ENCODE data around the gene COMMD3. TPM values are rescaled to one million over a fixed set of nuclear protein-coding genes. Genes with fewer than 3 reads are reported as not detected.

COMMD3 gene
- total and polyA plus RNA-seq, 2 donors (not counting 3 experiments of a cell fraction or from before 2014, with no cell fraction given), result 22.5 to 48.9 TPM

- no peak overlapping the region for H3K4me2 ChIP-seq (ENCODE audit: insufficient read depth, low read length)
- no TSS peak for BruUV-seq (replicated peaks)
- no peaks in the 10 kb centered on the region for H3K79me2 ChIP-seq (ENCODE audit: control insufficient read depth, insufficient read depth, low read length)
- H3K36me3 ChIP-seq (ENCODE audit: control insufficient read depth in 2 of 2, extremely low read depth in 1 of 2, insufficient read depth in 2 of 2, low read length in 2 of 2), result no peaks in the 10 kb centered on the region
- no peaks in the 10 kb centered on the region for H3K9me3 ChIP-seq (replicated peaks; ENCODE audit: control insufficient read depth, insufficient read depth, low read length)
- ChIA-PET CTCF (no interaction called here), POLR2A (no interaction called here)
- intact Hi-C loops (cut with micrococcal nuclease), result no loop called here
- no peak overlapping the region for H2AFZ ChIP-seq (ENCODE audit: low read depth, low read length)
- no peaks in the 10 kb centered on the region for H3K4me1 ChIP-seq (ENCODE audit: control insufficient read depth, extremely low read depth, insufficient read depth, low read length)
- dilution Hi-C loops (cut with MboI; ENCODE audit: extremely low pct_ligation_motif_present, low sequenced_read_pairs), result no loop called here
- no peaks in the 10 kb centered on the region for H4K20me1 ChIP-seq (replicated peaks; ENCODE audit: control insufficient read depth, extremely low read depth, insufficient read depth, low read length)
- no peak overlapping the region for H3K4me3 ChIP-seq (replicated peaks in 1 of 3; ENCODE audit: insufficient read depth in 1 of 3, low read depth in 1 of 3, low read length in 3 of 3)
- no peak overlapping the region for H3K27ac ChIP-seq (ENCODE audit: insufficient read depth, low read depth, low read length)
- no peak overlapping the region for H3K9ac ChIP-seq (replicated peaks; ENCODE audit: extremely low read depth, insufficient read depth, low read length)
- DNase-seq (ENCODE audit: low read depth, low spot score), result no peak
- H3K9me1 ChIP-seq (replicated peaks; ENCODE audit: control insufficient read depth, extremely low read depth, insufficient read depth, low read length), result no peaks in the 10 kb centered on the region
- no peak for FAIRE-seq
- no peaks in the 10 kb centered on the region for H3K27me3 ChIP-seq (ENCODE audit: control insufficient read depth in 2 of 2, insufficient read depth in 2 of 2, low read length in 2 of 2)
- TF ChIP-seq JUN (IDR thresholded peaks at IDR 0.05; ENCODE audit: borderline replicate concordance, insufficient read depth, insufficient read length, low read depth) (no peak), FOS (IDR thresholded peaks at IDR 0.05; ENCODE audit: borderline replicate concordance, insufficient read depth, low read length) (no peak), CTCF (IDR thresholded peaks at IDR 0.05; ENCODE audit: extremely low read depth in 1 of 2, insufficient read depth in 1 of 2, low read depth in 1 of 2, low read length in 2 of 2) (no peak), MYC (IDR thresholded peaks at IDR 0.05; ENCODE audit: low read depth, low read length) (no peak)
Measured at GRCh38 chr10:22305721-22306120, 10.5 kb upstream of the COMMD3 start.

GRCh38 chr10:22308390-22308789 is 7.8 kb upstream of the COMMD3 start:
- no peak for TF ChIP-seq POLR2A (IDR thresholded peaks at IDR 0.05; ENCODE audit: low read depth, low read length)
- TF ChIP-seq POLR2AphosphoS5 (IDR thresholded peaks at IDR 0.05; ENCODE audit: insufficient read depth, low read depth, low read length), result no peak
- TF ChIP-seq FOS (IDR thresholded peaks at IDR 0.05; ENCODE audit: borderline replicate concordance, insufficient read depth, low read length), result peak; percentile 41
- no peak for TF ChIP-seq EZH2 (IDR thresholded peaks at IDR 0.05; ENCODE audit: borderline replicate concordance, low read depth, low read length, severe bottlenecking)
- TF ChIP-seq JUN (IDR thresholded peaks at IDR 0.05; ENCODE audit: borderline replicate concordance, insufficient read depth, insufficient read length, low read depth), result no peak
- TF ChIP-seq GATA2 (IDR thresholded peaks at IDR 0.05; ENCODE audit: insufficient read depth, insufficient read length, low read depth, low read length), result no peak
- no peak for TF ChIP-seq MYC (IDR thresholded peaks at IDR 0.05; ENCODE audit: low read depth, low read length)
- TF ChIP-seq, protein P1, sequence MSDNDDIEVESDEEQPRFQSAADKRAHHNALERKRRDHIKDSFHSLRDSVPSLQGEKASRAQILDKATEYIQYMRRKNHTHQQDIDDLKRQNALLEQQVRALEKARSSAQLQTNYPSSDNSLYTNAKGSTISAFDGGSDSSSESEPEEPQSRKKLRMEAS (IDR thresholded peaks at IDR 0.05; ENCODE audit: insufficient read depth, insufficient read length), result no peak
- H3K79me2 ChIP-seq (ENCODE audit: control insufficient read depth, insufficient read depth, low read length), result no peaks in the 10 kb centered on the region
- dilution Hi-C loops (cut with MboI; ENCODE audit: extremely low pct_ligation_motif_present, low sequenced_read_pairs), result no loop called here
- no TSS peak for BruUV-seq (replicated peaks)
- intact Hi-C loops (cut with micrococcal nuclease), result no loop called here
- ChIA-PET CTCF (interaction anchor here (1.0 kb wide), 1 partner anchor 13 kb away, joined by 3 read pairs; no protein-coding TSS in a partner anchor), POLR2A (no interaction called here)
- no peaks in the 10 kb centered on the region for H3K27me3 ChIP-seq (ENCODE audit: control insufficient read depth in 2 of 2, insufficient read depth in 2 of 2, low read length in 2 of 2)
- no peaks in the 10 kb centered on the region for H3K4me1 ChIP-seq (ENCODE audit: control insufficient read depth, extremely low read depth, insufficient read depth, low read length)
- H3K27ac ChIP-seq (ENCODE audit: insufficient read depth, low read depth, low read length), result no peak overlapping the region
- DNase-seq (ENCODE audit: low read depth, low spot score) (peak; percentile 36), FAIRE-seq (no peak)
- no peak overlapping the region for H2AFZ ChIP-seq (ENCODE audit: low read depth, low read length)
- H3K4me2 ChIP-seq (ENCODE audit: insufficient read depth, low read length), result no peak overlapping the region
- H3K9me3 ChIP-seq (replicated peaks; ENCODE audit: control insufficient read depth, insufficient read depth, low read length), result no peaks in the 10 kb centered on the region
- H3K4me3 ChIP-seq (replicated peaks in 1 of 3; ENCODE audit: insufficient read depth in 1 of 3, low read depth in 1 of 3, low read length in 3 of 3), result no peak overlapping the region
- no peaks in the 10 kb centered on the region for H3K9me1 ChIP-seq (replicated peaks; ENCODE audit: control insufficient read depth, extremely low read depth, insufficient read depth, low read length)
- no peak overlapping the region for H3K9ac ChIP-seq (replicated peaks; ENCODE audit: extremely low read depth, insufficient read depth, low read length)
- H4K20me1 ChIP-seq (replicated peaks; ENCODE audit: control insufficient read depth, extremely low read depth, insufficient read depth, low read length), result no peaks in the 10 kb centered on the region
- no peaks in the 10 kb centered on the region for H3K36me3 ChIP-seq (ENCODE audit: control insufficient read depth in 2 of 2, extremely low read depth in 1 of 2, insufficient read depth in 2 of 2, low read length in 2 of 2)

All from endothelial cell of umbilical vein (primary cell).